Loucy (cell line): Measurements from ENCODE around the gene UNC93A.

ENCODE experiments used
- EZH2phosphoT487 ChIP-seq: fragments of 200-600 bp; IDR thresholded peaks from 2 replicates; pipeline ENCODE4 v1.6.1; 2018; ENCODE audit warnings: antibody characterized with exemption, mild to moderate bottlenecking, moderate library complexity, borderline replicate concordance
- TF ChIP-seq, protein P1 (sequence below): fragments of 200-600 bp; sonication (generic); conservative IDR thresholded peaks from 2 replicates; pipeline ENCODE4 v1.5.1; 2014; ENCODE audit warnings: mild to moderate bottlenecking, antibody characterized with exemption, low read length

DNA sequence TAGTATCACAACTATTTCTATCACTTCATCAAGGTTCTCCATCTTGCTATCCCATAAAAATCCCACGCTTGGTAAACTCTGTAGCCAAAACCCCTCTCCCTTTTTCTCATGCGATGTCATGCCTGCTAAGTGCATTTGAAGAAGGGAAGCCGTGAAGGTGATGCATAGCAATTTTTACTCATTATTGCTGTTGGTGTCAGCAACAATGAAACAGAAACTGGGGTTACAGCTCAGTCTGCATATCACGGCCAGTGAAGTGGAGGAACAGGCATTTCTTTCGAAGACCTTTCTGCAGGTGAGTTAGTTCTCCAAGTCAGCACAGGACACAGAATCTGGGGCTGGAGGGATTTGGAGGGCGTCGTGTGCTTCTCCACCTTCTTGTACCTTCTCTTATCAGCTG is 5.8 kb downstream of the UNC93A start:
- TF ChIP-seq, protein P1, sequence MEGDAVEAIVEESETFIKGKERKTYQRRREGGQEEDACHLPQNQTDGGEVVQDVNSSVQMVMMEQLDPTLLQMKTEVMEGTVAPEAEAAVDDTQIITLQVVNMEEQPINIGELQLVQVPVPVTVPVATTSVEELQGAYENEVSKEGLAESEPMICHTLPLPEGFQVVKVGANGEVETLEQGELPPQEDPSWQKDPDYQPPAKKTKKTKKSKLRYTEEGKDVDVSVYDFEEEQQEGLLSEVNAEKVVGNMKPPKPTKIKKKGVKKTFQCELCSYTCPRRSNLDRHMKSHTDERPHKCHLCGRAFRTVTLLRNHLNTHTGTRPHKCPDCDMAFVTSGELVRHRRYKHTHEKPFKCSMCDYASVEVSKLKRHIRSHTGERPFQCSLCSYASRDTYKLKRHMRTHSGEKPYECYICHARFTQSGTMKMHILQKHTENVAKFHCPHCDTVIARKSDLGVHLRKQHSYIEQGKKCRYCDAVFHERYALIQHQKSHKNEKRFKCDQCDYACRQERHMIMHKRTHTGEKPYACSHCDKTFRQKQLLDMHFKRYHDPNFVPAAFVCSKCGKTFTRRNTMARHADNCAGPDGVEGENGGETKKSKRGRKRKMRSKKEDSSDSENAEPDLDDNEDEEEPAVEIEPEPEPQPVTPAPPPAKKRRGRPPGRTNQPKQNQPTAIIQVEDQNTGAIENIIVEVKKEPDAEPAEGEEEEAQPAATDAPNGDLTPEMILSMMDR: no peak
- TF ChIP-seq EZH2phosphoT487: no peak
